ENCODE results near the gene ZACN. TPM values are rescaled to one million over a fixed set of nuclear protein-coding genes. Genes with fewer than 3 reads are reported as not detected.

Gene ZACN
- total and polyA plus RNA-seq, 2 donors (not counting 3 experiments of a cell fraction or from before 2014, with no cell fraction given), result 0.18 TPM; not detected in 1

GRCh38 chr17:76072148-76072858 is 6.7 kb upstream of the ZACN start, which contains the start of gene SRP68:
TSS of gene SRP68 (minus strand) at chr17:76072517. CDS start at chr17:76072491, 26 bp downstream.
- ChIA-PET CTCF (interaction anchor here (1.0 to 1.7 kb wide), 3 partner anchors 11 to 58 kb away, joined by 3 to 10 read pairs (median 3); no protein-coding TSS in a partner anchor), POLR2A (interaction anchor here (0.9 to 1.2 kb wide), 2 partner anchors 9 to 31 kb away, joined by 5 to 8 read pairs; no protein-coding TSS in a partner anchor)
- dilution Hi-C loops (cut with MboI; ENCODE audit: extremely low pct_ligation_motif_present, low sequenced_read_pairs) (no loop called here), intact Hi-C loops (cut with micrococcal nuclease) (loop anchor here (1.0 to 5.0 kb wide), 2 partner anchors 31 to 45 kb away; partner anchors contain the start of genes EVPL and EXOC7)
- no peaks in the 10 kb centered on the region for H3K9me1 ChIP-seq (replicated peaks; ENCODE audit: control insufficient read depth, extremely low read depth, insufficient read depth, low read length)
- H3K4me3 ChIP-seq (replicated peaks in 1 of 3; ENCODE audit: insufficient read depth in 1 of 3, low read depth in 1 of 3, low read length in 3 of 3), result peak within 1 kb of the TSS; percentile 59 to 95 (median 73)
- H2AFZ ChIP-seq (ENCODE audit: low read depth, low read length), result peak within 1 kb of the TSS; percentile 93
- DNase-seq (ENCODE audit: low read depth, low spot score) (peak; percentile 94), FAIRE-seq (peak; percentile 98)
- H3K36me3 ChIP-seq (ENCODE audit: control insufficient read depth in 2 of 2, extremely low read depth in 1 of 2, insufficient read depth in 2 of 2, low read length in 2 of 2), result peaks cover 0 to 7% of the 10 kb centered on the region in 2 experiments
- BruUV-seq (replicated peaks), result no TSS peak
- no peaks in the 10 kb centered on the region for H4K20me1 ChIP-seq (replicated peaks; ENCODE audit: control insufficient read depth, extremely low read depth, insufficient read depth, low read length)
- H3K79me2 ChIP-seq (ENCODE audit: control insufficient read depth, insufficient read depth, low read length), result peaks cover 35% of the 10 kb centered on the region
- H3K27ac ChIP-seq (ENCODE audit: insufficient read depth, low read depth, low read length), result peak within 1 kb of the TSS; percentile 67
- H3K4me2 ChIP-seq (ENCODE audit: insufficient read depth, low read length), result peak within 1 kb of the TSS; percentile 90
- peak within 1 kb of the TSS; percentile 82 for H3K9ac ChIP-seq (replicated peaks; ENCODE audit: extremely low read depth, insufficient read depth, low read length)
- H3K4me1 ChIP-seq (ENCODE audit: control insufficient read depth, extremely low read depth, insufficient read depth, low read length), result peaks cover 16% of the 10 kb centered on the region
- peaks cover 34 to 40% of the 10 kb centered on the region in 2 experiments for H3K27me3 ChIP-seq (ENCODE audit: control insufficient read depth in 2 of 2, insufficient read depth in 2 of 2, low read length in 2 of 2)
- peak; percentile 93 for TF ChIP-seq POLR2AphosphoS5 (IDR thresholded peaks at IDR 0.05; ENCODE audit: insufficient read depth, low read depth, low read length)
- TF ChIP-seq MYC (IDR thresholded peaks at IDR 0.05; ENCODE audit: low read depth, low read length), result peak; percentile 2
- TF ChIP-seq FOS (IDR thresholded peaks at IDR 0.05; ENCODE audit: borderline replicate concordance, insufficient read depth, low read length), result no peak
- peak; percentile 96 for TF ChIP-seq POLR2A (IDR thresholded peaks at IDR 0.05; ENCODE audit: low read depth, low read length)
- TF ChIP-seq, protein P1, sequence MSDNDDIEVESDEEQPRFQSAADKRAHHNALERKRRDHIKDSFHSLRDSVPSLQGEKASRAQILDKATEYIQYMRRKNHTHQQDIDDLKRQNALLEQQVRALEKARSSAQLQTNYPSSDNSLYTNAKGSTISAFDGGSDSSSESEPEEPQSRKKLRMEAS (IDR thresholded peaks at IDR 0.05; ENCODE audit: insufficient read depth, insufficient read length), result peak; percentile 63
- H3K9me3 ChIP-seq (replicated peaks; ENCODE audit: control insufficient read depth, insufficient read depth, low read length), result no peaks in the 10 kb centered on the region

All from endothelial cell of umbilical vein (primary cell).